ENCODE data around the gene BSN. TPM values are rescaled to one million over a fixed set of nuclear protein-coding genes. Genes with fewer than 3 reads are reported as not detected.

The BSN gene
- total RNA-seq, 1 donor from 2014 or later = not detected

- H3K27me3 ChIP-seq (ENCODE audit: control insufficient read depth, insufficient read depth, low read length) = no peaks in the 10 kb centered on the region
- DNase-seq (ENCODE audit: low read depth) (no peak), FAIRE-seq (no peak)
- H3K36me3 ChIP-seq (ENCODE audit: control insufficient read depth, insufficient read depth, low read length) = no peaks in the 10 kb centered on the region
- H3K4me3 ChIP-seq (ENCODE audit: low read depth, low read length) = no peak overlapping the region
- TF ChIP-seq, protein P1, sequence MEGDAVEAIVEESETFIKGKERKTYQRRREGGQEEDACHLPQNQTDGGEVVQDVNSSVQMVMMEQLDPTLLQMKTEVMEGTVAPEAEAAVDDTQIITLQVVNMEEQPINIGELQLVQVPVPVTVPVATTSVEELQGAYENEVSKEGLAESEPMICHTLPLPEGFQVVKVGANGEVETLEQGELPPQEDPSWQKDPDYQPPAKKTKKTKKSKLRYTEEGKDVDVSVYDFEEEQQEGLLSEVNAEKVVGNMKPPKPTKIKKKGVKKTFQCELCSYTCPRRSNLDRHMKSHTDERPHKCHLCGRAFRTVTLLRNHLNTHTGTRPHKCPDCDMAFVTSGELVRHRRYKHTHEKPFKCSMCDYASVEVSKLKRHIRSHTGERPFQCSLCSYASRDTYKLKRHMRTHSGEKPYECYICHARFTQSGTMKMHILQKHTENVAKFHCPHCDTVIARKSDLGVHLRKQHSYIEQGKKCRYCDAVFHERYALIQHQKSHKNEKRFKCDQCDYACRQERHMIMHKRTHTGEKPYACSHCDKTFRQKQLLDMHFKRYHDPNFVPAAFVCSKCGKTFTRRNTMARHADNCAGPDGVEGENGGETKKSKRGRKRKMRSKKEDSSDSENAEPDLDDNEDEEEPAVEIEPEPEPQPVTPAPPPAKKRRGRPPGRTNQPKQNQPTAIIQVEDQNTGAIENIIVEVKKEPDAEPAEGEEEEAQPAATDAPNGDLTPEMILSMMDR (IDR thresholded peaks at IDR 0.05; ENCODE audit: insufficient read depth, low read length, severe bottlenecking) = no peak
Measured at GRCh38 chr3:49650177-49650576, 95.9 kb downstream of the BSN start.

DNA sequence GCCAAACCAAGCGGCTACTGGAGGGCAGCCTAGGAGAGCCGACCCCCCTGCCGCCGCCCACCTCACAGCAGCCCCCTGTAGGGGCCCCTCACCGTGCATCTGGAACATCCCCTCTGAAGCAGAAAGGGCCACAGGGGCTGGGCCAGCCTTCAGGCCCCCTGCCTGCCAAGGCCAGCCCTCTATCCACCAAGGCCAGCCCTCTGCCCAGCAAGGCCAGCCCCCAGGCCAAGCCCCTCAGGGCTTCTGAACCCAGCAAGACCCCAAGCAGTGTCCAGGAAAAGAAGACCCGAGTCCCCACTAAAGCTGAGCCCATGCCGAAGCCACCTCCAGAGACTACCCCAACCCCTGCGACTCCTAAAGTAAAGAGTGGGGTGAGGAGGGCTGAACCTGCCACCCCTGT is 96.4 kb downstream of the BSN start:
- Histone ChIP-seq H3K4me3 (ENCODE audit: low read depth, low read length) (no peak overlapping the region), H3K36me3 (ENCODE audit: control insufficient read depth, insufficient read depth, low read length) (no peaks in the 10 kb centered on the region), H3K27me3 (ENCODE audit: control insufficient read depth, insufficient read depth, low read length) (no peaks in the 10 kb centered on the region)
- no peak for FAIRE-seq
- DNase-seq (ENCODE audit: low read depth) = no peak
- TF ChIP-seq, protein P1 (IDR thresholded peaks at IDR 0.05; ENCODE audit: insufficient read depth, low read length, severe bottlenecking) = no peak

GRCh38 chr3:49652218-49652902 is 98.1 kb downstream of the BSN start:
- no peak for FAIRE-seq

GRCh38 chr3:49652903-49653415 is 98.7 kb downstream of the BSN start:
- DNase-seq (ENCODE audit: low read depth) (no peak), FAIRE-seq (no peak)
- Histone ChIP-seq H3K4me3 (ENCODE audit: low read depth, low read length) (no peak overlapping the region), H3K36me3 (ENCODE audit: control insufficient read depth, insufficient read depth, low read length) (no peaks in the 10 kb centered on the region), H3K27me3 (ENCODE audit: control insufficient read depth, insufficient read depth, low read length) (no peaks in the 10 kb centered on the region)
- TF ChIP-seq, protein P1 (IDR thresholded peaks at IDR 0.05; ENCODE audit: insufficient read depth, low read length, severe bottlenecking) = no peak

More at GRCh38 chr3:49652218-49652902, 98.1 kb downstream of the BSN start:
- Histone ChIP-seq H3K36me3 (ENCODE audit: control insufficient read depth, insufficient read depth, low read length) (no peaks in the 10 kb centered on the region), H3K27me3 (ENCODE audit: control insufficient read depth, insufficient read depth, low read length) (no peaks in the 10 kb centered on the region), H3K4me3 (ENCODE audit: low read depth, low read length) (no peak overlapping the region)
- no peak for DNase-seq (ENCODE audit: low read depth)
- TF ChIP-seq, protein P1 (IDR thresholded peaks at IDR 0.05; ENCODE audit: insufficient read depth, low read length, severe bottlenecking) = no peak

DNA sequence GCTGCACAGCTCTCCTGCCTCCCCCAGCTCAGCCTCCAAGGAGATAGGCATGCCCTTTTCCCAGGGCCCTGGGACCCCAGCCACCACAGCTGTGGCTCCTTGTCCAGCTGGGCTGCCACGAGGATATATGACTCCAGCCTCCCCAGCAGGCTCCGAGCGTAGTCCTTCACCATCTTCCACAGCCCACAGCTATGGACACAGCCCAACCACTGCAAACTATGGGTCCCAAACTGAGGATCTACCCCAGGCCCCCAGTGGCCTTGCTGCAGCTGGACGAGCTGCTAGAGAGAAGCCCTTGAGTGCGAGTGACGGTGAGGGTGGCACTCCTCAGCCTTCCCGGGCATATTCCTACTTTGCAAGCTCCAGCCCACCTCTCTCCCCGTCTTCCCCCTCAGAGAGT is 99.3 kb downstream of the BSN start:
- H3K4me3 ChIP-seq (ENCODE audit: low read depth, low read length) = no peak overlapping the region
- no peak for FAIRE-seq
- no peaks in the 10 kb centered on the region for H3K36me3 ChIP-seq (ENCODE audit: control insufficient read depth, insufficient read depth, low read length)
- no peaks in the 10 kb centered on the region for H3K27me3 ChIP-seq (ENCODE audit: control insufficient read depth, insufficient read depth, low read length)
- no peak for DNase-seq (ENCODE audit: low read depth)
- TF ChIP-seq, protein P1 (IDR thresholded peaks at IDR 0.05; ENCODE audit: insufficient read depth, low read length, severe bottlenecking) = no peak
